Caco-2 (cell line): ENCODE measurements around the gene POMC. TPM values are rescaled to one million over a fixed set of nuclear protein-coding genes. Genes with fewer than 3 reads are reported as not detected.

Experiments
- BruUV-seq: library from RNA; stranded (reverse); fragments of 400-500 nt; replicated peaks from 2 replicates; lab custom pipeline; 2021; lab: Mats Ljungman, UMichigan
- CTCF ChIA-PET: fragments of 300-600 bp; sonication (Branson Sonifier 250); formaldehyde crosslinking; loops from one replicate; lab custom pipeline; 2022; ENCODE audit warnings: antibody characterized with exemption; lab: Charles Lee
- POLR2A ChIA-PET: fragments of 300-600 bp; sonication (Branson Sonifier 250); formaldehyde crosslinking; loops from one replicate; lab custom pipeline; 2022; ENCODE audit warnings: antibody characterized with exemption; lab: Charles Lee
- DNase-seq, 2 experiments: peaks; one replicate each; pipeline versions ENCODE4 v3.0.0 to v3.0.0-alpha.2; 2020 to 2022
- H3K27me3 ChIP-seq: replicated peaks from 2 replicates; pipeline ENCODE4 v1.6.0; 2011; ENCODE audit warnings: low read length; ENCODE audit not compliant: control insufficient read depth, insufficient read depth
- H3K36me3 ChIP-seq: 2 replicates; pipeline ENCODE4 v1.5.1; 2011; ENCODE audit warnings: low read length; ENCODE audit not compliant: control insufficient read depth, insufficient read depth
- H3K4me1 ChIP-seq: fragments of 250-450 bp; sonication (Bioruptor Pico); 2 replicates; pipeline ENCODE4 v1.5.1; 2020; ENCODE audit warnings: mild to moderate bottlenecking
- H3K4me3 ChIP-seq: 2 replicates; pipeline ENCODE4 v1.5.1; 2011; ENCODE audit warnings: low read depth, mild to moderate bottlenecking, control low read depth, low read length
- H3K9me3 ChIP-seq: fragments of 250-450 bp; sonication (Bioruptor Pico); 2 replicates; pipeline ENCODE4 v1.5.1; 2020; ENCODE audit warnings: mild to moderate bottlenecking, moderate library complexity
- H3K27ac Mint-ChIP-seq: one replicate; pipeline ENCODE4 v1.8.0; 2022; ENCODE audit warnings: mixed read lengths; ENCODE audit not compliant: unreplicated experiment
- H3K27me3 Mint-ChIP-seq: one replicate; pipeline ENCODE4 v1.8.0; 2022; ENCODE audit warnings: mixed read lengths; ENCODE audit not compliant: insufficient read depth, unreplicated experiment
- H3K36me3 Mint-ChIP-seq: one replicate; pipeline ENCODE4 v1.8.0; 2022; ENCODE audit warnings: mild to moderate bottlenecking, mixed read lengths; ENCODE audit not compliant: insufficient read depth, unreplicated experiment
- H3K4me1 Mint-ChIP-seq: one replicate; pipeline ENCODE4 v1.8.0; 2022; ENCODE audit warnings: low read depth, mixed read lengths; ENCODE audit not compliant: unreplicated experiment
- H3K4me3 Mint-ChIP-seq: one replicate; pipeline ENCODE4 v1.8.0; 2022; ENCODE audit warnings: mild to moderate bottlenecking, moderate library complexity, mixed read lengths; ENCODE audit not compliant: unreplicated experiment
- H3K9me3 Mint-ChIP-seq: one replicate; pipeline ENCODE4 v1.8.0; 2022; ENCODE audit warnings: mixed read lengths; ENCODE audit not compliant: unreplicated experiment
- CTCF ChIP-seq, 2 experiments: fragments of 200-600 bp in 1 of 2; IDR thresholded peaks; 1 replicate in 1 of 2; 2 replicates in 1 of 2; pipeline versions ENCODE4 v1.5.1 to v1.8.0; 2011 to 2022; ENCODE audit warnings: antibody characterized with exemption in 1 of 2, control low read depth in 1 of 2, inconsistent platforms in 1 of 2, low read depth in 1 of 2, low read length in 1 of 2, mild to moderate bottlenecking in 1 of 2, moderate library complexity in 1 of 2; ENCODE audit not compliant: insufficient read depth in 1 of 2, severe bottlenecking in 1 of 2, unreplicated experiment in 1 of 2
- intact Hi-C: fragments of 100-400 bp; cut with micrococcal nuclease; formaldehyde crosslinking; loops from one replicate; pipeline ENCODE4 v1.10.0; 2022; ENCODE audit not compliant: unreplicated experiment
- total RNA-seq: library from RNA; stranded (reverse); gene quantifications from 2 replicates; pipeline ENCODE4 v1.2.3, GENCODE V29; 2022

The POMC gene
- total RNA-seq, 1 experiment from 2014 or later, result 14.9 TPM

- Mint-ChIP-seq H3K36me3 (no peaks in the 10 kb centered on the region), H3K4me1 (peaks cover 20% of the 10 kb centered on the region), H3K4me3 (peak overlapping the region; percentile 76), H3K9me3 (no peaks in the 10 kb centered on the region), H3K27ac (peak overlapping the region; percentile 49), H3K27me3 (no peaks in the 10 kb centered on the region)
- POLR2A ChIA-PET, result no interaction called here
- no peaks in the 10 kb centered on the region for H3K36me3 ChIP-seq
- peak in 1 of 2 experiments; percentile 71 for DNase-seq
- intact Hi-C loops, result loop anchor here (1.0 kb wide), 2 partner anchors 36 to 64 kb away; partner anchors contain the start of gene POMC
- H3K4me1 ChIP-seq, result peaks cover 16% of the 10 kb centered on the region
- TSS peak; percentile 42 for BruUV-seq
- peak overlapping the region; percentile 27 for H3K4me3 ChIP-seq
- CTCF ChIA-PET, result interaction anchor here (0.7 to 1.0 kb wide), 3 partner anchors 9 to 160 kb away, joined by 4 to 8 read pairs (median 6); no protein-coding TSS in a partner anchor
- no peak for TF ChIP-seq CTCF (IDR thresholded peaks at IDR 0.05; ENCODE audit: insufficient read depth in 1 of 2, low read depth in 1 of 2, low read length in 1 of 2, severe bottlenecking in 1 of 2, unreplicated experiment in 1 of 2)
- no peaks in the 10 kb centered on the region for H3K9me3 ChIP-seq
- H3K27me3 ChIP-seq, result no peaks in the 10 kb centered on the region
Observed at GRCh38 chr2:25132299-25132635, 36.1 kb downstream of the POMC start.

- intact Hi-C loops, result loop anchor here (1.0 kb wide), 2 partner anchors 37 to 65 kb away; partner anchors contain the start of gene POMC
- Mint-ChIP-seq H3K36me3 (no peaks in the 10 kb centered on the region), H3K4me3 (peak overlapping the region; percentile 76), H3K9me3 (no peaks in the 10 kb centered on the region), H3K27me3 (no peaks in the 10 kb centered on the region), H3K27ac (peak overlapping the region; percentile 49), H3K4me1 (peaks cover 20% of the 10 kb centered on the region)
- Histone ChIP-seq H3K36me3 (no peaks in the 10 kb centered on the region), H3K4me1 (peaks cover 16% of the 10 kb centered on the region), H3K9me3 (no peaks in the 10 kb centered on the region), H3K27me3 (no peaks in the 10 kb centered on the region), H3K4me3 (peak overlapping the region; percentile 27)
- ChIA-PET CTCF (interaction anchor here (0.7 to 4.1 kb wide), 4 partner anchors 9 to 159 kb away, joined by 4 to 70 read pairs (median 7); no protein-coding TSS in a partner anchor), POLR2A (no interaction called here)
- no TSS peak for BruUV-seq
- TF ChIP-seq CTCF (IDR thresholded peaks at IDR 0.05; ENCODE audit: insufficient read depth in 1 of 2, low read depth in 1 of 2, low read length in 1 of 2, severe bottlenecking in 1 of 2, unreplicated experiment in 1 of 2), result no peak
- DNase-seq, result peak; percentile 55 to 76
Observed at GRCh38 chr2:25131567-25132298, 36.6 kb downstream of the POMC start.

- H3K9me3 Mint-ChIP-seq, result no peaks in the 10 kb centered on the region
- peaks cover 16% of the 10 kb centered on the region for H3K4me1 ChIP-seq
Observed at GRCh38 chr2:25131253-25131566, 37.2 kb downstream of the POMC start.

More at GRCh38 chr2:25131253-25131566, 37.2 kb downstream of the POMC start:
- ChIA-PET CTCF (interaction anchor here (4.1 kb wide), 1 partner anchor 156 kb away, joined by 70 read pairs; no protein-coding TSS in a partner anchor), POLR2A (no interaction called here)
- TF ChIP-seq CTCF (IDR thresholded peaks at IDR 0.05; ENCODE audit: insufficient read depth in 1 of 2, low read depth in 1 of 2, low read length in 1 of 2, severe bottlenecking in 1 of 2, unreplicated experiment in 1 of 2), result no peak
- Histone ChIP-seq H3K4me3 (no peak overlapping the region), H3K9me3 (no peaks in the 10 kb centered on the region), H3K36me3 (no peaks in the 10 kb centered on the region), H3K27me3 (no peaks in the 10 kb centered on the region)
- Mint-ChIP-seq H3K36me3 (no peaks in the 10 kb centered on the region), H3K4me3 (peak overlapping the region; percentile 76), H3K27me3 (no peaks in the 10 kb centered on the region), H3K27ac (no peak overlapping the region), H3K4me1 (peaks cover 20% of the 10 kb centered on the region)
- BruUV-seq, result no TSS peak
- intact Hi-C loops, result no loop called here
- no peak for DNase-seq
